GM12878 (cell line): ENCODE measurements around the gene EP300.

Experiments
- EP300 ChIP-seq, 2 experiments: fragments of 150-350 bp in 1 of 2; IDR thresholded peaks; 2 replicates each; pipeline ENCODE4 v1.6.1; 2011 to 2012; ENCODE audit warnings: low read depth in 2 of 2, low read length in 2 of 2, borderline replicate concordance in 1 of 2, improper control_type of control experiment in 1 of 2, inconsistent platforms in 1 of 2; ENCODE audit not compliant: control insufficient read depth in 1 of 2
- SREBF2 ChIP-seq: IDR thresholded peaks from 2 replicates; pipeline ENCODE4 v1.6.1; 2012; ENCODE audit warnings: mild to moderate bottlenecking, low read length

DNA sequence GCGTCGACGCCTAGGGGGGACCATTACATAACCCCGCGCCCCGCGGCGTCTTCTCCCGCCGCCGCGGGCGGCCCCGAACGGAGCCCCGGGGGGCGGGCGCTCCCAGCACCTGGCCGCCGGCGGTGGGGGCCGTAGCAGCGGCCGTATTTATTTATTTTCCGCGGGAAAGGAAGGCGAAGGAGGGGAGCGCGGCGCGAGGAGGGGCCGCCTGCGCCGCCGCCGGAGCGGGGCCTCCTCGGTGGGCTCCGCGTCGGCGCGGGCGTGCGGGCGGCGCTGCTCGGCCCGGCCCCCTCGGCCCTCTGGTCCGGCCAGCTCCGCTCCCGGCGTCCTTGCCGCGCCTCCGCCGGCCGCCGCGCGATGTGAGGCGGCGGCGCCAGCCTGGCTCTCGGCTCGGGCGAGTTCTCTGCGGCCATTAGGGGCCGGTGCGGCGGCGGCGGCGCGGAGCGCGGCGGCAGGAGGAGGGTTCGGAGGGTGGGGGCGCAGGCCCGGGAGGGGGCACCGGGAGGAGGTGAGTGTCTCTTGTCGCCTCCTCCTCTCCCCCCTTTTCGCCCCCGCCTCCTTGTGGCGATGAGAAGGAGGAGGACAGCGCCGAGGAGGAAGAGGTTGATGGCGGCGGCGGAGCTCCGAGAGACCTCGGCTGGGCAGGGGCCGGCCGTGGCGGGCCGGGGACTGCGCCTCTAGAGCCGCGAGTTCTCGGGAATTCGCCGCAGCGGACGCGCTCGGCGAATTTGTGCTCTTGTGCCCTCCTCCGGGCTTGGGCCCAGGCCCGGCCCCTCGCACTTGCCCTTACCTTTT lies at the start of gene EP300:
- no peak for TF ChIP-seq EP300 (IDR thresholded peaks at IDR 0.05; ENCODE audit: borderline replicate concordance in 1 of 2, control insufficient read depth in 1 of 2, low read depth in 2 of 2, low read length in 2 of 2)
- TF ChIP-seq SREBF2, result no peak
